Body of pancreas (tissue), 4 donors: ENCODE measurements around the gene TUBG2.

Experiments used
- CTCF ChIP-seq, 7 experiments: fragments of 450-650 bp in 4 of 7; fragments of 200-600 bp in 3 of 7; sonication (generic) in 3 of 7; IDR thresholded peaks; one replicate each; pipeline ENCODE4 v1.5.1; 2016 to 2019; ENCODE audit warnings: antibody characterized with exemption in 7 of 7
- POLR2A ChIP-seq, 3 donors: fragments of 450-650 bp; IDR thresholded peaks; one replicate each; pipeline ENCODE4 v1.6.1; 2016; ENCODE audit warnings: antibody characterized with exemption in 3 of 3, mild to moderate bottlenecking in 2 of 3

DNA sequence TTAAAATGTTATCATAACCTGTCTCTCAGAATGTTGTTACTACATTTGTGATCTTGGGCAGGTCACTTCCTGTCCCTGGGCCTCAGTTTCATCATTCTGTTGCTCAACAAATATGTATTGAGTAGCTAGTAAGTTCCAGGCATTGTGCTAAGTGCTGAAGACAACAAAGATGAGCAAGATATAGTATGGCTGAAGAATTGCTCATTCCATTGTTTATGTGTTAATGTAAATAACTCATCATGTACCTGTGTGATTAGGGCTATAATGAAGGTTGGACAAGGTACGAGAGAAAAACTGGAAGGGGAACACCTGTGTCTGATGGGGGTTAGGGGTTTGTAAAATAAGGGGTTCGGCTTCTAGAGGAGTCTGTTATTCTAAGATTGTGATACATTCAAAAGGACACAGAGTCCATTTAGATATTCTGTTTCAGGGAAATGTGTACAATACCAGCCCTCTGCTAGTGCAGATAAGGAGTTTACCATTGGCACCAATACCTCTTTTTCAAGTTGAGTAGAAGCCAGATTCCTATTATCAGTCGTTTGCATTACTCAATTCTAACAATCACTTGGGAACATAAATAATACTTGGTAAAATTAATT is 29.6 kb upstream of the TUBG2 start:
- TF ChIP-seq CTCF (IDR thresholded peaks at IDR 0.05) (no peak), POLR2A (IDR thresholded peaks at IDR 0.05) (no peak)
